Stimulated activated naive CD8-positive, alpha-beta T cell treated with anti-CD3 and anti-CD28 coated beads, Interleukin-15, Interleukin-2, amounts not matched to agents 100 ng/mL and 50 ng/mL, for 24 hours (primary cell): ENCODE measurements around the gene EVI5L.

Experiments used
- H3K27ac Mint-ChIP-seq: one replicate; pipeline ENCODE4 v1.8.0; 2021; ENCODE audit warnings: mild to moderate bottlenecking, mixed read lengths
- H3K27me3 Mint-ChIP-seq: one replicate; pipeline ENCODE4 v1.8.0; 2021; ENCODE audit warnings: mixed read lengths
- H3K36me3 Mint-ChIP-seq: one replicate; pipeline ENCODE4 v1.8.0; 2021; ENCODE audit warnings: low read depth, mixed read lengths
- H3K4me1 Mint-ChIP-seq: one replicate; pipeline ENCODE4 v1.8.0; 2021; ENCODE audit warnings: low read depth, mixed read lengths
- H3K4me3 Mint-ChIP-seq: one replicate; pipeline ENCODE4 v1.8.0; 2021; ENCODE audit warnings: mild to moderate bottlenecking, mixed read lengths
- H3K9me3 Mint-ChIP-seq: one replicate; pipeline ENCODE4 v1.8.0; 2021; ENCODE audit warnings: mixed read lengths

Gene EVI5L

DNA sequence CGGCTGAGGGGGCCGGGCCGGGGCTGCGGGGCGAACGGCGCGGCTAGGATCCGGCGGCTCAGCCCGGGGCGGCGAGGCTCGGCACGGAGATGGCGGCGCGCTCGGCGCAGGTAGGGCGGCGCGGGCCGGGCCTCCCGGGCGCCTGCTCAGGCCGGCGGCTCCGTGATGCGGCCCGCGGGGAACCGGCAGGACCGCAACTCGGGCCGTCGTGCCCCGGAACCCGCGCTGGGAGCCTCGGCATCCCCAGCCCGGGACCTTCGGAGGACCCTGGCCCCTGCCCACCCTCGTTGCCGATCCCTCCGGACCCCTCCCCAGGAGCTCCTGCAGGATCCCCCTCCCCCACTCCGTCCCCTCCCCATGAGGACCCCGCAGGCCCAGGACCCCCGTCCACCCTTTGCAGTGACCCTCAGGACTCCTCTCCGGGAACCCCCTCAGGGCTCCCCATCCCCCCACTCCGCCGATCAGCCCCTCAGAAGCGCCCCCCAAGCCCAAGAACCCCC lies 304 bp downstream of the EVI5L start:
- Mint-ChIP-seq H3K36me3 (no peaks in the 10 kb centered on the region), H3K27me3 (peaks cover 11% of the 10 kb centered on the region), H3K4me1 (peaks cover 16% of the 10 kb centered on the region), H3K27ac (no peak overlapping the region), H3K9me3 (no peaks in the 10 kb centered on the region), H3K4me3 (peak overlapping the region; percentile 72)

DNA sequence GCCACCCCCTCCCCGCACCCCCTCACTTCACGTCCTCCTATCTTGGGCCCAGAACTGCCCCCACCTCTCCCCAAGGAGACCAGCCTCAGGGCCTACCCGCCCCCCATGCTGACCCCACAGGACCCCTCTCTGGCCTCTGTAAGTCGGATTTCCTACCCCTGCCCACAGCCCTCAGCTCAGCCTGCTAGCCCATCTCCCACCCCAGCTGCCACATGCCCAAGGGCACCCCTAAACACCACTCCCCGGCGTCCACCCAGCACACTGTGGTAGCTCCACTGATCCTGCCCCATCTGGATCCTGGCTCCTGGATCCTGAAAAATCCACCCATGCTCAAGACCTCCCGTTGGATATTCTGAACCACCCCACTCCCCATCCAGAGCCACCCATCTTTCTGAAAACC lies 805 bp downstream of the EVI5L start:
- Mint-ChIP-seq H3K27me3 (peaks cover 11% of the 10 kb centered on the region), H3K27ac (peak overlapping the region; percentile 41), H3K4me3 (peak overlapping the region; percentile 72), H3K4me1 (peaks cover 16% of the 10 kb centered on the region), H3K36me3 (no peaks in the 10 kb centered on the region), H3K9me3 (no peaks in the 10 kb centered on the region)

DNA sequence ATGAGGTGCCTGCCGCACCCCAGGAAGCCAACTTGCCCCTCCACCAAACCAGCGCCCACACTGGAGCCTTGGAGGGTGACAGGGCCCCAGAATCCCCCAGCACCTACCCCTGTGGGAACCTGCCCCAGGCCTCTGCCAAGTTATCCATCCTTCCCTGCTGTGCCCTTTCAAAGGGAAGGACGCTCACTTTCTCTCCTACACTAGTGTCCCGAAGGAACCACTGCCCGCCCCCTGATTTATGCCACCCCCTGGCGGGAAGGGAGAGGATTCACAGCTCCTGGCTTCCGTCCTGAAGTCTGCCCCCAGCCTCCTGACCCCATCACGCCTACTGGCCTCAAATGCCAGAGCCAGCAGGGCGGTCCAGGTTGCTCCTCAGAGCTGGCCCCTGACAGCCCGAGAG lies 1.4 kb downstream of the EVI5L start:
- Mint-ChIP-seq H3K9me3 (no peaks in the 10 kb centered on the region), H3K27ac (no peak overlapping the region), H3K27me3 (peaks cover 7% of the 10 kb centered on the region), H3K4me3 (peak overlapping the region; percentile 72), H3K4me1 (peaks cover 16% of the 10 kb centered on the region), H3K36me3 (no peaks in the 10 kb centered on the region)

DNA sequence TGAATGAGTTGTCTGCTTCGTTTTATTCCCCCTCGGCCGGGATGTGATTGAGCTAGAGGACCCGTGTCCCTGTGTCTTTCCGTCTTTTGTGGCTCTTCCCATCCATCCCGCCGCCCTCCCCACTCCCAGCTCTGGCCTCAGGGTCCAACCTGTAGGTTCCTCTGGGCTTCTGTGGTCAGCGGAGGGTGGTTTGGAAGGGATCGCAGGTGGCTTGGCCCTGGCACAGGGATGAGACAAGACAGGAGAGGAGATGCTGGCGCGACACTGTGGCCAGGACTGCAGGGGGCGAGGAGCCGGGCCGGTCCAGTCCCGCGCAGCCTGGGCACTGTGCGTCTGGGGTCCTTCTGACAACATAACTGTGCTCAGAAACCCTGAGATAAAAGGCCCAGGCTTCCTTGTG lies 2.0 kb downstream of the EVI5L start:
- Mint-ChIP-seq H3K36me3 (no peaks in the 10 kb centered on the region), H3K27me3 (peaks cover 4% of the 10 kb centered on the region), H3K9me3 (no peaks in the 10 kb centered on the region), H3K27ac (no peak overlapping the region), H3K4me3 (no peak overlapping the region), H3K4me1 (peaks cover 16% of the 10 kb centered on the region)

DNA sequence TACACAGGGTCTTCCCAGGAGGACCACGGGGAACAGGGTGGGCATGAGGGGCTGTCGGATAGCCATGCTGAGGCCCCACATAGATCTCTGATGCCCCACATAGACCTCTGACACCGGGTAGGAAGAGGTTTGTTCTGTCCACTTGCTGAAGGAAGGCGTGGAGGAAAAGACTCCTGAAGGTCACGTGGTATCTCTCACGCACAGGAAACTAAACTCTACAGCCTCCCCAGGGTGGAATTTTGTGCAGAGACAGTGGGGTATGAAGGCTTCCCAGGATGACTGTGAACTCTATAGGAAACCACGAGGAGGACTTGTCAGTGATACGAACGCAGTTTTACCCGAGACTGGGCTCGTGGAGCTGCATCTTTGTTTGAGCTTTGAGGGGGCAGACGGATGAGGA lies 2.8 kb downstream of the EVI5L start:
- H3K4me3 Mint-ChIP-seq, result no peak overlapping the region
- peaks cover 2% of the 10 kb centered on the region for H3K27me3 Mint-ChIP-seq
- H3K27ac Mint-ChIP-seq, result no peak overlapping the region
- H3K4me1 Mint-ChIP-seq, result peaks cover 16% of the 10 kb centered on the region
- no peaks in the 10 kb centered on the region for H3K36me3 Mint-ChIP-seq
- no peaks in the 10 kb centered on the region for H3K9me3 Mint-ChIP-seq

DNA sequence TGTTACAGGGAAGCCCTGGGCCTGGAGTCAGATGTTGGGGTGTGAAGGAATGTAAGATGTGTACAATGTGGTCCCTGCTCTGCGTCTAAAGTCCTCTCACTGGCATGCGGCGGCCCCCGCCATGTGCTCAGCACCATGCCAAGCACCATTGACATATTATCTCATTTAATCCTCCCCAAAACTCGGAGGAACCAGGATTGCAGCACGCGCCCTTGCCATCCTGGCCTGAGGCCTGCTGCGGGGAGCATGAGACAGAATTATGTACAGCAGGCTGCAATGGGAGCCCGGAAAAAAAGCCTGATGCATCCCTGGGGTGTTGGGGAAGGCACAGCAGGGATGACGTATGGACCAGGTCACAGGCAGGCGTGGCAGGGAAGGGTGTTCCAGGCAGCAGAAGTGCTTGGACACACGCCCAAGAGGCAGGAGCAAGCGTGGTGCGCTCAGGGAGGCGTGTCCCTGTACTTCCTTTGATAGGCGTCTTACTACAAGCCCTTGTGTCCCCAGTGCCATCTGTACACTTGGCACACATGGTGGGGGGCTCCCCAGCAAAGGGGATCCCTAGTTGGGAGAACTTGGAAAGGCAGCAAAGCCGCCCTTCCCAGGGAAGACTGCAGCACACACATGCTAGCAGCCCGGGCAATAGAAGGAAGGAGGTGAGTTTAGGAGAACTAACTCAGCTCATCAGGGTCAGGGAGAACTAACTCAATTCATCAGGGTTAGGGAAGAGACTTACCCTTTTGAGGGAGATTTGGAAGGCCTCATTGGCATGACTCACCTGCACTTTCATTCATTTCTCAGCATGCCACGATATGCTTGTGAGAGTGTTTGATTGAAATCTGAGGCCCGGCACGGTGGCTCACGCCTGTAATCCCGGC lies 3.4 kb downstream of the EVI5L start:
- H3K4me1 Mint-ChIP-seq, result peaks cover 16% of the 10 kb centered on the region
- no peak overlapping the region for H3K27ac Mint-ChIP-seq
- H3K4me3 Mint-ChIP-seq, result no peak overlapping the region
- no peaks in the 10 kb centered on the region for H3K9me3 Mint-ChIP-seq
- no peaks in the 10 kb centered on the region for H3K27me3 Mint-ChIP-seq
- no peaks in the 10 kb centered on the region for H3K36me3 Mint-ChIP-seq

DNA sequence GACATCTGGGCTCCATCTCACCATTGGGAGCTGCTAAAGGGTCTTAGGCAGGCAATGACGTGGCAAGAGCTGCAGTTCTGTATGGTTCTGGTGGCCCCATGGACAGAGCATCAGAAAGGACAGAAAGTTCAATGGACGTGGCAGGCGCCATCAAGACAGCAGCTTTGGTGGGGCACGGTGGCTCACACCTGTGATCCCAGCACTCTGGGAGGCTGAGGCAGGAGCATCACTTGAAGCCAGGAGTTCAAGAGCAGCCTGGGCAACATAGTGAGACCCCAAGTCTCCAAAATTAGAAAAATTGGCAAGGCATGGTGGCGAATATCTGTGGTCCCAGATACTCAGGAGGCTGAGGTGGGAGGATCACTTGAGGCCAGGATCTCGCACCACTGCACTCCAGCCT lies 9.5 kb downstream of the EVI5L start:
- H3K4me3 Mint-ChIP-seq, result no peak overlapping the region
- no peaks in the 10 kb centered on the region for H3K9me3 Mint-ChIP-seq
- no peaks in the 10 kb centered on the region for H3K4me1 Mint-ChIP-seq
- no peak overlapping the region for H3K27ac Mint-ChIP-seq
- no peaks in the 10 kb centered on the region for H3K27me3 Mint-ChIP-seq
- no peaks in the 10 kb centered on the region for H3K36me3 Mint-ChIP-seq

DNA sequence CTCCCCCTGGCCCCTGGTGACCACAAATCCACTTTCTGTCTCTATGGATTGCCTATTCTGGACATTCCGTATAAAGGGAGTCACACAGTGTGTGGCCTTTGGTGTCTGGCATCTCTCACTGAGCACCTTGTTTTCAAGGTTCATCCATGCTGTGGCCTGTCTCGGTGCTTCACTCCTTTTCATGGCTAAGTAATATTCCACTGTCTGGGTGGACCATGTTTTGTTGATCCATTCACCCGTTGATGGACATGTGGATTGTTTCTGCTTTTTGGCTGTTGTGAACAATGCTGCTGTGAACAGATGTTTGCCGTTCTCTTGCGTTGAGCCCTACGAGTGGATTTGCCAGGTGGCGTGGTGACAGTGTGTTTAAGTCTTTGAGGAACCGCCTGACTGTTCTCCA lies 10.6 kb downstream of the EVI5L start:
- Mint-ChIP-seq H3K4me1 (no peaks in the 10 kb centered on the region), H3K9me3 (no peaks in the 10 kb centered on the region), H3K27me3 (no peaks in the 10 kb centered on the region), H3K27ac (no peak overlapping the region), H3K4me3 (no peak overlapping the region), H3K36me3 (no peaks in the 10 kb centered on the region)

DNA sequence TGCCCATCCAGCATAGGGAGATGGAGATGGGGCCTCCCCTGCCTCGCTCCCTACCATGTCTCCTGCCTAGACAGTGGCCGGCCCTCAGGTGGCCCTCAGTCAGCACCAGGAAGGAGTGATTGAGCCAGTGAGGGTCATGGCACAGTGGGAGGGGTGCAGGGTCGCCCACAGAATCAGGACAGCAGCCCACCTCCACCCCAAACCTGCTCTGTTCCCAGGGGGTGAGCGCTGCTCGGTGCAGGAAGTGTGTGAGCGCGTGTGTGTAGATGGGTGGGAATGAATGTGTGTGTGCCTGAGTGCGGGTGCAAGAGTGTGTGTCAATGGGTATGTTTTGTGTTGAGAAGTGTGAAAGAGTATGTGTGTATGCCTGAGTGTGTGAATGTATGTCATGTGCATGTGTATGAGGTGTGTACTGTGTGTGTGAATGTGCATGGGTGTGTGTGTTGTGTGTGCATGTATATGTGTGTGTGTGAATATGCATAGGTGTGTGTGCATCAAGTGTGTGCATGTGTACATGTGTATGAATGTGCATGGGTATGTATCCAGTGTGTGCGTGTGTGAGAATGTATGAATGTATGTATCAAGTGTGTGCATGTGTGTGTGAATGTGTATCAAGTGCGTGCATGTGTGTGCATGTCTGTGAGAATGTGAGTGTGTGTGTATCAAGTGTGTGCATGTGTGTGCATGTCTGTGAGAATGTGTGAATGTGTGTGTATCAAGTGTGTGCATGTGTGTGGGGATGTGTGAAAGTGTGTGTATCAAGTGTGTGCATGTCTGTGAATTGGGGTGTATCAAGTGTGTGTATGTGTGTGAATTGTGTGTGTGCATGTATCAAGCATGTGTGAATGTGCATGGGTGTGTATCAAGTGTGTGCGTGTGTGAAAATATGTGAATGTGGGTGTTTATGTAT lies 12.0 kb downstream of the EVI5L start:
- H3K36me3 Mint-ChIP-seq, result no peaks in the 10 kb centered on the region
- no peaks in the 10 kb centered on the region for H3K27me3 Mint-ChIP-seq
- no peak overlapping the region for H3K27ac Mint-ChIP-seq
- H3K4me1 Mint-ChIP-seq, result no peaks in the 10 kb centered on the region
- H3K4me3 Mint-ChIP-seq, result no peak overlapping the region
- H3K9me3 Mint-ChIP-seq, result no peaks in the 10 kb centered on the region

DNA sequence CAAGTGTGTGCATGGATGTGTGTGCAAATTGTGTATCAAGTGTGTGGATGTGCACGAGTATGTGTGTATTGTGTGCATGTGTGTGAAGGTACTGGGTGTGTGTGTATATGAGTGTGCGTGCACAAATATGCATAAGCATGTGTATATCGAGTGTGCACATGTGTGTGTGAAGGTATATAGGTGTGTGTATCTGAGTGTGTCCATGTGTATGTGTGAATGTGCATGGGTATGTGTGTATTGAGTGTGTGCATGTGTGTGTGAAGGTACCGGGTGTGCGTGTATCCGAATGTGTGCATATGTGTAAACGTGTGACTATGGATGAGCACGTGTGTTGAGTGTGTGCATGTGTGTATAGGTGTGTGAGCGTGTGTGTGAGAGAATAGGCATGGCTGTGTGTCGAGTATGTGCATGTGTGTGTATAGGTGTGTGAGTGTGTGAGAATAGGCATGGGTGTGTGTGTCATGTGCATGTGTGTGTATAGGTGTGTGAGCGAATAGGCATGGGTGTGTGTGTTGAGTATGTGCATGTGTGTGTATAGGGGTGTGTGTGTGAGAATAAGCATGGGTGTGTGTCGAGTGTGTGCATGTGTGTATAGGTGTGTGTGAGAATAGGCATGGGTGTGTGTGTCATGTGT lies 12.8 kb downstream of the EVI5L start:
- Mint-ChIP-seq H3K36me3 (no peaks in the 10 kb centered on the region), H3K27me3 (no peaks in the 10 kb centered on the region), H3K4me1 (no peaks in the 10 kb centered on the region), H3K27ac (no peak overlapping the region), H3K9me3 (no peaks in the 10 kb centered on the region), H3K4me3 (no peak overlapping the region)

DNA sequence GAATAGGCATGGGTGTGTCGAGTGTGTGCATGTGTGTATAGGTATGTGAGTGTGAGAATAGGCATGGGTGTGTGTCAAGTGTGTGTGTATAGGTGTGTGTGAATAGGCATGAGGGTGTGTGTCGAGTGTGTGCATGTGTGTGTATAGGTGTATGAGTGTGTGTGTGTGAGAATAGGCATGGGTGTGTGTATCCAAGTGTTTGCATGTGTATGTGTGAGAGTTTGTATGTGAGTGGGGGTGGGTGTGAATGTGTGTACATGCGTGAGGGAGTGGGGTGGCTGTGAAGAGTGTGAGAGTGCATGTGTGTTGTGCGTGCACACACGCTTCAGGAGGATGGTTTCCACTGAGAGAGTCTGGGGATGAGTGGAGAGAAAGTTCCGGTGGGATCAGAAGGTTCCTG lies 13.5 kb downstream of the EVI5L start:
- Mint-ChIP-seq H3K36me3 (no peaks in the 10 kb centered on the region), H3K27ac (no peak overlapping the region), H3K4me3 (no peak overlapping the region), H3K4me1 (no peaks in the 10 kb centered on the region), H3K9me3 (no peaks in the 10 kb centered on the region), H3K27me3 (no peaks in the 10 kb centered on the region)

DNA sequence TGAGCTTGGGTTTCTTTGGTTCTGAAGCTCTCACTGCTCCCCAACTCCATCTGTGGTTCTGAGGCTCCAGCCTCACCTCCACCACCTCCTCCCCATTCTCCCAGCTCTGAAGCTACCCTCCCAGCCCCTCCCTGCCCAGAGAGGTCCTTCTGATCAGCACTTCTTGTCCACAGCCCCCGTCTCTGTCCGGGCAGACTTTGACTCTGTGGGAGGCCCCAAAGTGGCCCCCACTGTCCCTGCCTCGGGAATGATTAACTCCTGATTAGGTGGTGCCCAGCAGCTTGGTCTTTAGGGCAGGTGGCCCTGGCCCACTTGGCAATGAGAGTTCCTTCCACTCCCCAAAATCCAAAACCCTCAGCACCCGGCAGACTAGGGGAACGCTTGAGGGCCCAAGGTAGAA lies 14.4 kb downstream of the EVI5L start:
- H3K36me3 Mint-ChIP-seq, result no peaks in the 10 kb centered on the region
- H3K4me1 Mint-ChIP-seq, result no peaks in the 10 kb centered on the region
- H3K4me3 Mint-ChIP-seq, result no peak overlapping the region
- no peak overlapping the region for H3K27ac Mint-ChIP-seq
- no peaks in the 10 kb centered on the region for H3K27me3 Mint-ChIP-seq
- H3K9me3 Mint-ChIP-seq, result no peaks in the 10 kb centered on the region

DNA sequence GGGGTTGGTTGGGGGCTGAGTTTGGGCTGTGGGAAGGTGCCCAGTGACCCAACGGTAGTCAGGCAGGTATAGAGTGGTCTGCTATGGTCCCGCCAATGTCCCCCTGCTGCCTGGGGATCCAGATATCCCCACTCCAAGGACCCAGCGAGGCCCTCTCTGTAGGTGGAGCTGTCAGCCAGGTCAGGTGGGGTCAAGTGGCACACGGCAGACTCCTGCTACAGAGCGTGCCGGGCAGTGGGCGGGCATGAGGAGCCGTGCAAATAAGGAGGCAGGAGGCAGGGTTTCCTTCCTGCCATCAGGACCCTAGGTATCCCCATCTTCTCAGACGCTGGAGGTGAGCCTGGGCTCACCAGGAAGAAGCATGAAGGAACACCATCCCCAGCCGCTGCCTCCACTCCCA lies 14.9 kb downstream of the EVI5L start:
- no peaks in the 10 kb centered on the region for H3K4me1 Mint-ChIP-seq
- H3K9me3 Mint-ChIP-seq, result no peaks in the 10 kb centered on the region
- H3K4me3 Mint-ChIP-seq, result no peak overlapping the region
- no peak overlapping the region for H3K27ac Mint-ChIP-seq
- H3K36me3 Mint-ChIP-seq, result no peaks in the 10 kb centered on the region
- H3K27me3 Mint-ChIP-seq, result no peaks in the 10 kb centered on the region

DNA sequence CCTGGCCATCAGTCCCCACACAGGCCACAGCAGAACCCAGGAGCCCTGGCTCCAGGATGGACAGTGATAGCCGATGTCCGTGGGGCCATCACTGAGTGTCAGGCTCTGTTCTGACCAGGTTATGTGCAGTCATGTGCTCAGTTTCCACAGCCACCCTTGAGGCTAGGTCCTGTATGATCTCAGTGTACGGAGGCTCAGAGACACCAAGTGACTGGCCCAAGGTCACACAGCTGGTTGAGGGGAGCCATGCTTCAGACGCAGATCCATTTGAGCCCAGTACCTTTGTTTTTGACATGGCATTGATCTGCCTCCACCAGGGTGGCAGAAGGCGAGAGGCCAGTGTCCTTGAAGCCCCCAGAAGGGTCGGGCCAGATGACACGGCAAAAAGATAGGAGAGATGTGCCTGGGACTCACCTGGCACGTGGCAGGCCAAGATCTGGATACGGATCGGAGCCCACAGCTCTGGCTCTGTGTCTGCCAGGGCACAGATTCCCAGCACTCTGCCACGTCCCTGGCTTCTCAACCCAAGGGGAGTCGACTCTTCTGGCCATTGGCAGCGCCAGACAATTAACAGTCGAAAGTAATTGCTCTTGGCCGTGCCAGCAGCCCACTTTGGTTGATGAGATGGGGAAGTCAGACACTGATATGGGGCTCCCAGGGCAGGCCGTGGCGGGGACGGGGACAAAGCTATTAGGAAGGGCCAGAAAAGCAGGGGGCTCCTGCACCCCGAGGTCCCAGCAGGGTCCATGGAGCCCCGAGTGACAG lies 15.6 kb downstream of the EVI5L start:
- H3K9me3 Mint-ChIP-seq, result no peaks in the 10 kb centered on the region
- H3K27me3 Mint-ChIP-seq, result no peaks in the 10 kb centered on the region
- H3K4me1 Mint-ChIP-seq, result no peaks in the 10 kb centered on the region
- H3K27ac Mint-ChIP-seq, result no peak overlapping the region
- H3K4me3 Mint-ChIP-seq, result no peak overlapping the region
- H3K36me3 Mint-ChIP-seq, result no peaks in the 10 kb centered on the region
